IMR-90 (cell line): ENCODE data around the gene LOXL3. TPM values are rescaled to one million over a fixed set of nuclear protein-coding genes. Genes with fewer than 3 reads are reported as not detected.

ENCODE experiments used
- ATAC-seq: fragments of 200-7000 bp; cut with Tn5 transposase; 2 replicates; pipeline ENCODE4 v1.9.1; 2020; ENCODE audit warnings: low read depth, mild to moderate bottlenecking, moderate library complexity
- BruUV-seq: library from RNA; stranded (reverse); fragments of 400-500 nt; replicated peaks from 2 replicates; lab custom pipeline; 2021; lab: Mats Ljungman, UMichigan
- CTCF ChIA-PET: fragments of 300-600 bp; formaldehyde crosslinking; extraction: SDS; loops from one replicate; lab custom pipeline; 2021; ENCODE audit warnings: antibody characterized with exemption; lab: Yijun Ruan, JAX
- POLR2A ChIA-PET: fragments of 300-600 bp; sonication (Branson Sonifier 250); formaldehyde crosslinking; loops from one replicate; lab custom pipeline; 2022; ENCODE audit warnings: antibody characterized with exemption; ENCODE audit not compliant: unreplicated experiment; lab: Charles Lee
- DNase-seq: peaks from one replicate; pipeline ENCODE4 v3.0.0; 2013
- H2AFZ ChIP-seq: replicated peaks from 2 replicates; pipeline ENCODE3; 2013; ENCODE audit warnings: low read length, mild to moderate bottlenecking; ENCODE audit not compliant: poor library complexity
- H2AK5ac ChIP-seq: 2 replicates; pipeline ENCODE4 v1.6.1; 2013; ENCODE audit warnings: low read depth, low read length, inconsistent platforms
- H2AK9ac ChIP-seq: replicated peaks from 2 replicates; pipeline ENCODE3; 2013; ENCODE audit warnings: mild to moderate bottlenecking, low read depth, low read length, moderate library complexity; ENCODE audit not compliant: poor library complexity
- H2BK120ac ChIP-seq: 2 replicates; pipeline ENCODE4 v1.6.1; 2013; ENCODE audit warnings: low read depth, low read length, inconsistent platforms
- H2BK15ac ChIP-seq: 3 replicates; pipeline ENCODE4 v1.6.1; 2013; ENCODE audit warnings: low read depth, low read length, inconsistent platforms
- H2BK20ac ChIP-seq: 2 replicates; pipeline ENCODE4 v1.6.1; 2013; ENCODE audit warnings: low read depth, mild to moderate bottlenecking, inconsistent platforms, low read length, moderate library complexity
- H2BK5ac ChIP-seq: 2 replicates; pipeline ENCODE4 v1.6.1; 2013; ENCODE audit warnings: mild to moderate bottlenecking, low read depth, low read length, inconsistent platforms; ENCODE audit not compliant: poor library complexity, severe bottlenecking
- H3K14ac ChIP-seq: replicated peaks from 2 replicates; pipeline ENCODE4 v1.6.1; 2013; ENCODE audit warnings: low read depth, low read length, inconsistent platforms
- H3K18ac ChIP-seq: 2 replicates; pipeline ENCODE4 v1.6.1; 2013; ENCODE audit warnings: low read depth, low read length, control low read depth
- H3K23ac ChIP-seq: 2 replicates; pipeline ENCODE4 v1.6.1; 2013; ENCODE audit warnings: low read depth, low read length, inconsistent platforms
- H3K27ac ChIP-seq: 2 replicates; pipeline ENCODE4 v1.5.1; 2013; ENCODE audit warnings: mild to moderate bottlenecking, control low read depth, low read length; ENCODE audit not compliant: insufficient read depth
- H3K27me3 ChIP-seq: 2 replicates; pipeline ENCODE4 v1.6.1; 2013; ENCODE audit warnings: low read length; ENCODE audit not compliant: control insufficient read depth, insufficient read depth
- H3K36me3 ChIP-seq: 2 replicates; pipeline ENCODE4 v1.6.1; 2013; ENCODE audit warnings: low read length, mixed read lengths; ENCODE audit not compliant: control insufficient read depth, insufficient read depth
- H3K4ac ChIP-seq: 2 replicates; pipeline ENCODE4 v1.6.1; 2013; ENCODE audit warnings: low read depth, low read length, inconsistent platforms
- H3K4me1 ChIP-seq: 2 replicates; pipeline ENCODE4 v1.6.1; 2013; ENCODE audit warnings: low read length, mixed read lengths; ENCODE audit not compliant: control insufficient read depth, insufficient read depth
- H3K4me2 ChIP-seq: 2 replicates; pipeline ENCODE4 v1.6.1; 2013; ENCODE audit warnings: low read depth, mild to moderate bottlenecking, control low read depth, low read length, moderate library complexity
- H3K4me3 ChIP-seq: 2 replicates; pipeline ENCODE4 v1.5.1; 2013; ENCODE audit warnings: low read depth, mild to moderate bottlenecking, control low read depth, low read length, moderate library complexity; ENCODE audit not compliant: insufficient read depth
- H3K56ac ChIP-seq: 2 replicates; pipeline ENCODE4 v1.6.1; 2013; ENCODE audit warnings: low read length, inconsistent platforms; ENCODE audit not compliant: insufficient read depth; ENCODE audit errors: extremely low read depth
- H3K79me1 ChIP-seq, 2 experiments: 2 replicates each; pipeline ENCODE4 v1.6.1; 2013; ENCODE audit warnings: low read length in 2 of 2, inconsistent platforms in 1 of 2, low read depth in 1 of 2
- H3K9ac ChIP-seq: 2 replicates; pipeline ENCODE4 v1.6.1; 2013; ENCODE audit warnings: low read depth, low read length, control low read depth
- H3K9me1 ChIP-seq: 2 replicates; pipeline ENCODE4 v1.6.1; 2013; ENCODE audit warnings: low read length, inconsistent platforms; ENCODE audit not compliant: insufficient read depth
- H3K9me3 ChIP-seq: 2 replicates; pipeline ENCODE4 v1.6.1; 2013; ENCODE audit warnings: low read length; ENCODE audit not compliant: control insufficient read depth, insufficient read depth
- H4K20me1 ChIP-seq: 2 replicates; pipeline ENCODE4 v1.6.1; 2013; ENCODE audit warnings: low read length, inconsistent platforms; ENCODE audit not compliant: insufficient read depth
- H4K5ac ChIP-seq: 2 replicates; pipeline ENCODE4 v1.6.1; 2013; ENCODE audit warnings: mild to moderate bottlenecking, low read depth, low read length, control low read depth
- H4K8ac ChIP-seq, 2 experiments: 2 replicates each; pipeline ENCODE4 v1.6.1; 2013; ENCODE audit warnings: low read depth in 2 of 2, low read length in 2 of 2, control low read depth in 1 of 2, inconsistent platforms in 1 of 2
- H4K91ac ChIP-seq: 2 replicates; pipeline ENCODE4 v1.6.1; 2013; ENCODE audit warnings: low read depth, low read length, inconsistent platforms; ENCODE audit not compliant: insufficient read depth
- BHLHE40 ChIP-seq: fragments of 150-350 bp; IDR thresholded peaks from 2 replicates; pipeline ENCODE4 v1.6.1; 2016; ENCODE audit warnings: mild to moderate bottlenecking, low read depth, low read length
- CHD1 ChIP-seq: IDR thresholded peaks from 2 replicates; pipeline ENCODE4 v1.6.1; 2012; ENCODE audit warnings: low read depth, low read length, improper control_type of control experiment
- FOS ChIP-seq: fragments of 150-350 bp; IDR thresholded peaks from 2 replicates; pipeline ENCODE4 v1.6.1; 2016; ENCODE audit warnings: low read depth, low read length
- MAFK ChIP-seq: IDR thresholded peaks from 2 replicates; pipeline ENCODE4 v1.6.1; 2012; ENCODE audit warnings: low read depth, low read length, improper control_type of control experiment
- MAZ ChIP-seq: IDR thresholded peaks from 2 replicates; pipeline ENCODE4 v1.6.1; 2012; ENCODE audit warnings: low read depth, mild to moderate bottlenecking, low read length, improper control_type of control experiment, moderate library complexity, borderline replicate concordance
- MXI1 ChIP-seq: IDR thresholded peaks from 2 replicates; pipeline ENCODE4 v1.6.1; 2012; ENCODE audit warnings: low read depth, mild to moderate bottlenecking, low read length, moderate library complexity, borderline replicate concordance
- NFE2L2 ChIP-seq: fragments of 150-350 bp; IDR thresholded peaks from 2 replicates; pipeline ENCODE4 v1.6.1; 2016; ENCODE audit warnings: low read depth, mild to moderate bottlenecking, low read length
- POLR2A ChIP-seq: IDR thresholded peaks from 2 replicates; pipeline ENCODE4 v1.6.1; 2012; ENCODE audit warnings: mild to moderate bottlenecking, low read depth, low read length
- RAD21 ChIP-seq: IDR thresholded peaks from 2 replicates; pipeline ENCODE4 v1.6.1; 2012; ENCODE audit warnings: low read length, improper control_type of control experiment
- RCOR1 ChIP-seq: IDR thresholded peaks from 2 replicates; pipeline ENCODE4 v1.6.1; 2012; ENCODE audit warnings: mild to moderate bottlenecking, low read length, improper control_type of control experiment; ENCODE audit not compliant: insufficient replicate concordance
- RFX5 ChIP-seq: IDR thresholded peaks from 2 replicates; pipeline ENCODE4 v1.8.0; 2012; ENCODE audit warnings: low read depth, mild to moderate bottlenecking, low read length, moderate library complexity
- SMC3 ChIP-seq: fragments of 150-350 bp; IDR thresholded peaks from 2 replicates; pipeline ENCODE4 v1.6.1; 2016; ENCODE audit warnings: low read depth, mild to moderate bottlenecking, antibody characterized with exemption, low read length, moderate library complexity
- WGBS, 2 experiments: methylation state at CpG; one replicate each; pipeline versions ENCODE4 v1.1.5 to v1.1.7; 2013; ENCODE audit warnings: missing lambda C conversion rate in 2 of 2; ENCODE audit not compliant: insufficient read length in 1 of 2; ENCODE audit errors: extremely low coverage in 2 of 2; 5-methylcytosine and 5-hydroxymethylcytosine counted together
- dilution Hi-C: fragments of 300-500 bp; cut with HindIII; formaldehyde crosslinking; loops from one replicate; pipeline ENCODE4 v1.14.3; 2018; ENCODE audit warnings: low sequenced_read_pairs; ENCODE audit not compliant: unreplicated experiment
- in situ Hi-C: fragments of 300-500 bp; cut with MboI; formaldehyde crosslinking; loops from 3 replicates; pipeline ENCODE4 v1.14.3; 2019; ENCODE audit warnings: low sequenced_read_pairs, inconsistent platforms, mixed read lengths
- intact Hi-C: fragments of 100-400 bp; cut with micrococcal nuclease; formaldehyde crosslinking; loops from 2 replicates; pipeline ENCODE4 v1.10.0; 2022
- polyA plus RNA-seq, 3 experiments: library from polyadenylated mRNA; depleted of rRNA; stranded (reverse); fragments of >200 nt; gene quantifications; 2 replicates each; pipeline ENCODE4 v1.2.3, GENCODE V29; 2012; ENCODE audit warnings: low replicate concordance in 1 of 3
- total RNA-seq: library from RNA; depleted of rRNA; stranded (reverse); fragments of >200 nt; gene quantifications from 2 replicates; pipeline ENCODE4 v1.2.3, GENCODE V29; 2012
- TF ChIP-seq, protein P1 (sequence below): fragments of 150-350 bp; IDR thresholded peaks from 2 replicates; pipeline ENCODE4 v1.6.1; 2016; ENCODE audit warnings: low read depth, mild to moderate bottlenecking, low read length, moderate library complexity, borderline replicate concordance
- TF ChIP-seq, protein P2 (sequence below): fragments of 150-350 bp; IDR thresholded peaks from 2 replicates; pipeline ENCODE4 v1.6.1; 2017; ENCODE audit warnings: mild to moderate bottlenecking, antibody characterized with exemption, low read length, low read depth
- TF ChIP-seq, protein P3 (sequence below): conservative IDR thresholded peaks from 2 replicates; pipeline ENCODE4 v1.5.1; 2012; ENCODE audit warnings: mild to moderate bottlenecking, low read depth, low read length, improper control_type of control experiment

Gene LOXL3
- total and polyA plus RNA-seq, 2 of the 4 experiments (the other 2 are of a cell fraction) = 17.9 to 23.4 TPM

DNA sequence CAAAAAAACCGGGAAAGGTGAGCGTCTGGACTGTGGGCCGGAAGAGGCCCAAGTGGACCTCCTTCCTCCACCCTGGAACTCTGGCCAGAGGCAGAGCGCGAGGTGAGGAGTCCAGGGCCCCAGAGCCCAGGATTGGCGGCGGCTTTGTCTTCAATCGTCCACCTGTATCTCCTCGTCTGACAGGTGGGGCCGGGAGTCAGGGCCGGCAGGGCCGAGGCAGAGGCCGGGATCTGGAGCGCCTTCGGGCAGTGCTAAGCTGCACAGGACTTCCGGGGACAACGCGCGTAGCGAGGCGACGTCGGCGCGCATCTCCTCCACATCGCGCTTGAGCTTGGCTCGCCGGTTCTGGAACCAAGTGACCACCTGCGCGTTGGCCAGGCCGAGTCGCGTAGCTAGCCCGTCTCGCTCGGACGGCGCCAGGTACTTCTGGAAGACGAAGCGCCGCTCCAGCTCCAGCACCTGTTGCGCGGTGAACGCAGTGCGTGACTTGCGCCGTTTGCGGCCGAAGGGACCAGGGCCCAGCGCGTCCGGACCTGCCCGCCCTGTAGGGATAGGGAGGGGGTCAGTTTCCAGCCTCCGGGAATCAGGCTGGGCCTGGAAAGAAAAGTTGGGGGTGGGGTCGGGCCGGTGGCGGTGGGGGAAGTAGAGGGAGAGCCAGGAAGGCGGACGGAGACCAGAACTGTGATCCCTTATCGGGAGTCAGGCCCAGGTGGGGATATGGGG is 55.8 kb downstream of the LOXL3 start:
- no TSS peak for BruUV-seq
- Histone ChIP-seq H2AK9ac (no peak overlapping the region), H3K9me3 (no peaks in the 10 kb centered on the region), H3K4me2 (peak overlapping the region; percentile 74), H2BK5ac (no peak overlapping the region), H2BK20ac (no peak overlapping the region; the same call in 1 of the 2 replicates), H3K79me1 (peaks cover 0 to 12% of the 10 kb centered on the region in 2 experiments; a peak in 1 of 4 replicates), H3K27ac (no peak overlapping the region), H4K5ac (no peak overlapping the region), H3K9me1 (no peaks in the 10 kb centered on the region), H3K14ac (no peak overlapping the region), H4K8ac (no peak overlapping the region; a peak in 1 of 4 replicates), H3K4me1 (peaks cover 9% of the 10 kb centered on the region; the same call in 1 of the 2 replicates), H4K20me1 (no peaks in the 10 kb centered on the region), H2AK5ac (no peak overlapping the region), H3K23ac (no peak overlapping the region), H2BK15ac (no peak overlapping the region), H3K9ac (no peak overlapping the region), H3K4ac (no peak overlapping the region), H2AFZ (peak overlapping the region; percentile 76), H2BK120ac (no peak overlapping the region), H3K18ac (no peak overlapping the region), H4K91ac (no peak overlapping the region), H3K56ac (no peak overlapping the region), H3K27me3 (peaks cover 38% of the 10 kb centered on the region), H3K36me3 (peaks cover 10% of the 10 kb centered on the region; the same call in 1 of the 2 replicates), H3K4me3 (no peak overlapping the region)
- DNase-seq (no peak), ATAC-seq (no peak)
- intact Hi-C loops = no loop called here
- ChIA-PET CTCF (no interaction called here), POLR2A (no interaction called here)
- 10% methylated on average over 33 of the region's 61 CpGs; no CpG with 5 or more reads in 1 of the 2 experiments for WGBS, 2 experiments
- dilution Hi-C loops = no loop called here
- in situ Hi-C loops = loop anchor here (25.0 kb wide), 1 partner anchor 364 kb away; no protein-coding TSS in a partner anchor
- no peak for TF ChIP-seq NFE2L2
- TF ChIP-seq RFX5 = no peak
- no peak for TF ChIP-seq POLR2A
- TF ChIP-seq, protein P1, sequence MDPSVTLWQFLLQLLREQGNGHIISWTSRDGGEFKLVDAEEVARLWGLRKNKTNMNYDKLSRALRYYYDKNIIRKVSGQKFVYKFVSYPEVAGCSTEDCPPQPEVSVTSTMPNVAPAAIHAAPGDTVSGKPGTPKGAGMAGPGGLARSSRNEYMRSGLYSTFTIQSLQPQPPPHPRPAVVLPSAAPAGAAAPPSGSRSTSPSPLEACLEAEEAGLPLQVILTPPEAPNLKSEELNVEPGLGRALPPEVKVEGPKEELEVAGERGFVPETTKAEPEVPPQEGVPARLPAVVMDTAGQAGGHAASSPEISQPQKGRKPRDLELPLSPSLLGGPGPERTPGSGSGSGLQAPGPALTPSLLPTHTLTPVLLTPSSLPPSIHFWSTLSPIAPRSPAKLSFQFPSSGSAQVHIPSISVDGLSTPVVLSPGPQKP = no peak
- TF ChIP-seq FOS = no peak
- TF ChIP-seq MAFK = no peak
- TF ChIP-seq CHD1 = no peak
- no peak for TF ChIP-seq MXI1
- no peak for TF ChIP-seq MAZ
- no peak for TF ChIP-seq SMC3
- no peak for TF ChIP-seq RCOR1
- no peak for TF ChIP-seq BHLHE40
- TF ChIP-seq, protein P2, sequence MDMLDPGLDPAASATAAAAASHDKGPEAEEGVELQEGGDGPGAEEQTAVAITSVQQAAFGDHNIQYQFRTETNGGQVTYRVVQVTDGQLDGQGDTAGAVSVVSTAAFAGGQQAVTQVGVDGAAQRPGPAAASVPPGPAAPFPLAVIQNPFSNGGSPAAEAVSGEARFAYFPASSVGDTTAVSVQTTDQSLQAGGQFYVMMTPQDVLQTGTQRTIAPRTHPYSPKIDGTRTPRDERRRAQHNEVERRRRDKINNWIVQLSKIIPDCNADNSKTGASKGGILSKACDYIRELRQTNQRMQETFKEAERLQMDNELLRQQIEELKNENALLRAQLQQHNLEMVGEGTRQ = no peak
- no peak for TF ChIP-seq RAD21
- TF ChIP-seq, protein P3, sequence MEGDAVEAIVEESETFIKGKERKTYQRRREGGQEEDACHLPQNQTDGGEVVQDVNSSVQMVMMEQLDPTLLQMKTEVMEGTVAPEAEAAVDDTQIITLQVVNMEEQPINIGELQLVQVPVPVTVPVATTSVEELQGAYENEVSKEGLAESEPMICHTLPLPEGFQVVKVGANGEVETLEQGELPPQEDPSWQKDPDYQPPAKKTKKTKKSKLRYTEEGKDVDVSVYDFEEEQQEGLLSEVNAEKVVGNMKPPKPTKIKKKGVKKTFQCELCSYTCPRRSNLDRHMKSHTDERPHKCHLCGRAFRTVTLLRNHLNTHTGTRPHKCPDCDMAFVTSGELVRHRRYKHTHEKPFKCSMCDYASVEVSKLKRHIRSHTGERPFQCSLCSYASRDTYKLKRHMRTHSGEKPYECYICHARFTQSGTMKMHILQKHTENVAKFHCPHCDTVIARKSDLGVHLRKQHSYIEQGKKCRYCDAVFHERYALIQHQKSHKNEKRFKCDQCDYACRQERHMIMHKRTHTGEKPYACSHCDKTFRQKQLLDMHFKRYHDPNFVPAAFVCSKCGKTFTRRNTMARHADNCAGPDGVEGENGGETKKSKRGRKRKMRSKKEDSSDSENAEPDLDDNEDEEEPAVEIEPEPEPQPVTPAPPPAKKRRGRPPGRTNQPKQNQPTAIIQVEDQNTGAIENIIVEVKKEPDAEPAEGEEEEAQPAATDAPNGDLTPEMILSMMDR = no peak
